Liver (tissue), 3 donors: ENCODE measurements around the gene FRMPD4.

Experiments used
- ATF3 ChIP-seq: IDR thresholded peaks from 2 replicates; pipeline ENCODE4 v1.6.1; 2016; ENCODE audit warnings: antibody characterized with exemption
- CTCF ChIP-seq: fragments of 150-350 bp; IDR thresholded peaks from 2 replicates; pipeline ENCODE4 v1.5.1; 2017; ENCODE audit warnings: improper control_type of control experiment, low read depth, low read length; ENCODE audit not compliant: missing input control
- MAX ChIP-seq: IDR thresholded peaks from 2 replicates; pipeline ENCODE4 v1.6.1; 2016; ENCODE audit warnings: antibody characterized with exemption
- REST ChIP-seq: IDR thresholded peaks from 2 replicates; pipeline ENCODE4 v1.6.1; 2016; ENCODE audit warnings: antibody characterized with exemption, mild to moderate bottlenecking
- SP1 ChIP-seq: IDR thresholded peaks from 2 replicates; pipeline ENCODE4 v1.6.1; 2018; ENCODE audit warnings: antibody characterized with exemption, mild to moderate bottlenecking
- YY1 ChIP-seq: IDR thresholded peaks from 2 replicates; pipeline ENCODE4 v1.6.1; 2016; ENCODE audit warnings: antibody characterized with exemption, mild to moderate bottlenecking
- donor health status: healthy.
- donor health status: healthy.

GRCh38 chrX:12378253-12378652, 240.0 kb downstream of the FRMPD4 start:
- TF ChIP-seq CTCF (no peak), ATF3 (no peak), YY1 (no peak), MAX (no peak), SP1 (no peak), REST (no peak)
